ENCODE results near the gene KIF3C.
A peak's percentile ranks its signal among the peaks of the same experiment; 100 is the strongest.

The KIF3C gene

DNA sequence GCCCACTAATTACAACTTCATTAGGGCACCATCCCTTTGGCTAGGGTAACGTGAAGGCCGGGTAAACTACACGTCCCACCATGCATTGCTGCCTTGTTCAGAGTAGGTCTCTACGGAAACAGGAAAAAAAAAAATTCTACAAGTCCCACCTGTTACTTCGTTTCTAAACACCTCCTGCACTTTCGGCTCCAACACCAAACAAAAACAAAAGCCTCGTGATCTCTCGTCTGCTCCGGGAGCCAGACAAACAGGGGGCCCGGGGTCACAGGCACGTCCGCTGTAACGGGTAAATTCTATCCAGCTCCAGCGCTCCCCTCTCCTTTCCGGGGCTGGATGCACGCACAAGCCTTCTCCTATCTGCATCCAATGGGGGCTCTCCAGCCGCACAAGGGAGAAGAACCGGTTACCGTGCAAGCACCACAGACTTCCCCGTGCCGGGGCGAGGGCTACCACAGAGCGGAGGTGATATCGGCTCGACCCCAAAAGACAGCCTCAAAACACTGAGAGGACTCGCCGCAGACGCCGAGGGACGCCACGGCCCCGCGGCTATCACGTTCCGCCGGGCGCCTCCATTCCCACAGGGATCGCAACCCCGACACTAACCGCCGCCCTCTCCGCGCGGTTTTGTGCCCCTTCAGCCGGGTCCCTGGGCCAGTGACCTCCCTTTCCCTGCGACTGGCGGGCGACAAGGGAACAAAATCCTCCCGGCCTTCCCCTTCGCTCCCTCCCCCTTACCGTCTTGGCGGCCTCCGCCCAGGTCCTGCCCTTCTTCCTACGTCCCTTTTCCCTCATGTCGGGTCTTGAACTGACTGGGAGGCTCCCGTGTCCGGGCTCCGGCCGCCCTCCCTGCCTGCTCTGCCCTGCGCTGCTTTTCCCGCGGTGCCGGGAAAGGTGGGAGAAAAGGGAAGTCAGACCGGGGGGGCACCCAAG is 104.6 kb downstream of the KIF3C start:
- peak; percentile 52 for DNase-seq (ENCODE audit: low read depth)

Data from T-helper 22 cell (primary cell).